ENCODE data around the gene ROCK1. TPM values are rescaled to one million over a fixed set of nuclear protein-coding genes. Genes with fewer than 3 reads are reported as not detected.

The ROCK1 gene
- polyA plus RNA-seq, 1 of the 3 experiments (the other 2 are of a cell fraction): 4.9 TPM

DNA sequence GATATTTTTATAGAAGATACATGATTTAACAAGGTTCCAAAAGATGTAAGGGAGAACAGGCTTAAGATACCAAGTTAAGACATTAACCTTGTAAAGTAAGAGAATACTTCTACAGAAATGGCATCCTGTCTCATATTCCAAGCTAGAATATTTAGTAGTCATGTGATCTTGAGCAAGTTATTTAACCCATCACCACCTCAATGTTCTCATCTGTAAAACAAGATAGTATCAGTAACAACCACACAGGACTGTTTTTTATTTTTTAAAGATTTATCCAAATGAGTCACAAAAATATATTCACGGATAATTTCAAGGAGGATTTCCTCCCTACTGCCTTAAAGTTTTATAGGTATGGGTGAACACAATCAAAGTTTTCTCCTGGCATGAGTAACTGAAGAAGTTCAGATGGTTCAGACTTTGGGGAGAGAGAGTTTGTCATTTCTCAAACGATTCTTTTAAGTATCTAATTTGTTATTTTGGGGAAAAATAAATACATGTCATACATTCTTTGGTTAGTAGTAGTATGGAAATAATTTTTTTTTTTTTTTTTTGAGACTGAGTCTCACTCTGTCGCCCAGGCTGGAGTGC, 25.9 kb downstream of the ROCK1 start:
- Histone ChIP-seq H3K9me2 (no peaks in the 10 kb centered on the region), H2AFZ (ENCODE audit: low read depth) (no peak overlapping the region), H3K4me2 (no peak overlapping the region), H3K9ac (no peak overlapping the region), H3K79me2 (ENCODE audit: insufficient read depth) (peaks cover 100% of the 10 kb centered on the region), H3K27me3 (ENCODE audit: insufficient read depth) (no peaks in the 10 kb centered on the region), H3F3A (replicated peaks; ENCODE audit: insufficient read depth) (peaks cover 5% of the 10 kb centered on the region), H3K4me1 (ENCODE audit: control insufficient read depth in 1 of 2, insufficient read depth in 2 of 2, low read depth in 1 of 2, low read length in 1 of 2) (no peaks in the 10 kb centered on the region; a peak in 1 of 4 replicates), H3K27ac (ENCODE audit: low read depth in 2 of 2, low read length in 1 of 2) (peak overlapping the region in 1 of 2 experiments; percentile 18; a peak in 1 of 4 replicates), H3K9me3 (peaks cover 7% of the 10 kb centered on the region; the same call in 1 of the 2 replicates), H3K4me3 (ENCODE audit: low read depth in 2 of 2, low read length in 1 of 2) (no peak overlapping the region), H3K36me3 (replicated peaks in 1 of 2; ENCODE audit: control insufficient read depth in 1 of 2, insufficient read depth in 2 of 2, low read length in 1 of 2) (peaks cover 0 to 16% of the 10 kb centered on the region in 2 experiments), H4K20me1 (ENCODE audit: insufficient read depth) (peaks cover 79% of the 10 kb centered on the region)
- ChIA-PET CTCF (no interaction called here), POLR2A (no interaction called here)
- DNase-seq: no peak
- 70% methylated on average over 3 of the region's 3 CpGs for WGBS (ENCODE audit: low lambda C conversion rate)
- no peak for TF ChIP-seq YY1 (IDR thresholded peaks at IDR 0.05; ENCODE audit: low read depth)
- peak; percentile 28; the same call in 1 of the 2 replicates for TF ChIP-seq USF1 (IDR thresholded peaks at IDR 0.05; ENCODE audit: borderline replicate concordance, low read depth)

DNA sequence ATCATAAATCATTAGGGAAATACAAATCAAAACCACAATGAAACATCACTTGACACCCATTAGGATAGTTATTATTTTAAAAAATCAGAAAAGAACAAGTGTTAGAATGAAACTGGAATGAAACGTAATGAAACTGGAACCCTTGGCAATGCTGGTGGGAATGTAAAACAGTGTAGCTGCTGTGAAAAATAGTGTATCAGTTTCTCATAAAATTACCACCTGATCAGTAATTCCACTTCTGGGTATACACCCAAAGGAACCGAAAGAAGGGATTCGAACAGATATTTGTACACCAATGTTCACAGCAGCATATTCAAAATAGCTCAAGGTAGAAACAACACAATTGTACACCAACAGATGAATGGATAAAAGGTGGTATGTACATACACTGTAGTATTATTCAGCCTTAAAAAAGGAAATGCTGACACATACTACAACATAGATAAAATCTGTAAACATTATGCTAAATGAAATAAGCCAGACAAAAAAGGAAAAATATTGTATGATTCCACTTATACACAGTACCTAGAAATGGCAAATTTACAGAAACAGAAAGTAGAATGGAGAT, 27.0 kb downstream of the ROCK1 start:
- H3K79me2 ChIP-seq (ENCODE audit: insufficient read depth): peaks cover 100% of the 10 kb centered on the region
- H4K20me1 ChIP-seq (ENCODE audit: insufficient read depth): peaks cover 79% of the 10 kb centered on the region
- no peak overlapping the region for H3K9ac ChIP-seq
- CTCF ChIA-PET: no interaction called here
- H3K4me3 ChIP-seq (ENCODE audit: low read depth in 2 of 2, low read length in 1 of 2): no peak overlapping the region
- peaks cover 12% of the 10 kb centered on the region; the same call in 1 of the 2 replicates for H3K9me3 ChIP-seq
- H3F3A ChIP-seq (replicated peaks; ENCODE audit: insufficient read depth): peaks cover 5% of the 10 kb centered on the region
- no peak overlapping the region for H3K27ac ChIP-seq (ENCODE audit: low read depth in 2 of 2, low read length in 1 of 2)
- 92% methylated on average over 3 of the region's 3 CpGs for WGBS (ENCODE audit: low lambda C conversion rate)
- no peaks in the 10 kb centered on the region; a peak in 1 of 4 replicates for H3K4me1 ChIP-seq (ENCODE audit: control insufficient read depth in 1 of 2, insufficient read depth in 2 of 2, low read depth in 1 of 2, low read length in 1 of 2)
- H2AFZ ChIP-seq (ENCODE audit: low read depth): no peak overlapping the region
- no peak for TF ChIP-seq REST (IDR thresholded peaks at IDR 0.05; ENCODE audit: low read depth, low read length)
- TF ChIP-seq RAD21 (IDR thresholded peaks at IDR 0.05; ENCODE audit: low read length): no peak
- TF ChIP-seq FOXJ3 (CRISPR knock-in tag; IDR thresholded peaks at IDR 0.05): no peak
- TF ChIP-seq GABPA (IDR thresholded peaks at IDR 0.05; ENCODE audit: low read depth): no peak
- TF ChIP-seq YY1 (IDR thresholded peaks at IDR 0.05; ENCODE audit: low read depth): no peak
- TF ChIP-seq RXRA (IDR thresholded peaks at IDR 0.05; ENCODE audit: borderline replicate concordance, low read depth): no peak
- no peak for TF ChIP-seq MEF2A (IDR thresholded peaks at IDR 0.05; ENCODE audit: borderline replicate concordance, low read depth)
- TF ChIP-seq NFIC (IDR thresholded peaks at IDR 0.05; ENCODE audit: borderline replicate concordance): no peak
- no peak for TF ChIP-seq ZBTB33 (IDR thresholded peaks at IDR 0.05; ENCODE audit: borderline replicate concordance, low read depth)
- TF ChIP-seq, protein P1, sequence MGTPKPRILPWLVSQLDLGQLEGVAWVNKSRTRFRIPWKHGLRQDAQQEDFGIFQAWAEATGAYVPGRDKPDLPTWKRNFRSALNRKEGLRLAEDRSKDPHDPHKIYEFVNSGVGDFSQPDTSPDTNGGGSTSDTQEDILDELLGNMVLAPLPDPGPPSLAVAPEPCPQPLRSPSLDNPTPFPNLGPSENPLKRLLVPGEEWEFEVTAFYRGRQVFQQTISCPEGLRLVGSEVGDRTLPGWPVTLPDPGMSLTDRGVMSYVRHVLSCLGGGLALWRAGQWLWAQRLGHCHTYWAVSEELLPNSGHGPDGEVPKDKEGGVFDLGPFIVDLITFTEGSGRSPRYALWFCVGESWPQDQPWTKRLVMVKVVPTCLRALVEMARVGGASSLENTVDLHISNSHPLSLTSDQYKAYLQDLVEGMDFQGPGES (IDR thresholded peaks at IDR 0.05; ENCODE audit: low read depth, low read length): no peak
- no peak for TF ChIP-seq GATA2 (CRISPR knock-in tag; IDR thresholded peaks at IDR 0.05)
- no peak for TF ChIP-seq FOSL2 (IDR thresholded peaks at IDR 0.05; ENCODE audit: borderline replicate concordance, low read depth)
- TF ChIP-seq NRF1 (IDR thresholded peaks at IDR 0.05; ENCODE audit: low read depth, low read length): no peak
- no peak for TF ChIP-seq POLR2AphosphoS5 (IDR thresholded peaks at IDR 0.05; ENCODE audit: low read depth, low read length)
- no peak for TF ChIP-seq RFX5 (IDR thresholded peaks at IDR 0.05; ENCODE audit: low read length)
- TF ChIP-seq, protein P2, sequence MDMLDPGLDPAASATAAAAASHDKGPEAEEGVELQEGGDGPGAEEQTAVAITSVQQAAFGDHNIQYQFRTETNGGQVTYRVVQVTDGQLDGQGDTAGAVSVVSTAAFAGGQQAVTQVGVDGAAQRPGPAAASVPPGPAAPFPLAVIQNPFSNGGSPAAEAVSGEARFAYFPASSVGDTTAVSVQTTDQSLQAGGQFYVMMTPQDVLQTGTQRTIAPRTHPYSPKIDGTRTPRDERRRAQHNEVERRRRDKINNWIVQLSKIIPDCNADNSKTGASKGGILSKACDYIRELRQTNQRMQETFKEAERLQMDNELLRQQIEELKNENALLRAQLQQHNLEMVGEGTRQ (IDR thresholded peaks at IDR 0.05; ENCODE audit: borderline replicate concordance, low read depth, low read length): no peak
- H3K9me2 ChIP-seq: no peaks in the 10 kb centered on the region
- POLR2A ChIA-PET: no interaction called here
- H3K36me3 ChIP-seq (replicated peaks in 1 of 2; ENCODE audit: control insufficient read depth in 1 of 2, insufficient read depth in 2 of 2, low read length in 1 of 2): peaks cover 0 to 24% of the 10 kb centered on the region in 2 experiments
- no peak for DNase-seq
- H3K27me3 ChIP-seq (ENCODE audit: insufficient read depth): no peaks in the 10 kb centered on the region
- H3K4me2 ChIP-seq: no peak overlapping the region
